Camera-type eye (tissue), 1 donor: Measurements from ENCODE around the gene MNX1. TPM values are rescaled to one million over a fixed set of nuclear protein-coding genes. Genes with fewer than 3 reads are reported as not detected.

ENCODE experiments used
- total RNA-seq: library from RNA; depleted of rRNA; stranded (reverse); fragments of >200 nt; gene quantifications from one replicate; pipeline ENCODE4 v1.2.3, GENCODE V29; 2014

The MNX1 gene
- not detected for total RNA-seq

GRCh38 chr7:157010588-157011332 lies at the start of gene MNX1:
Gene MNX1, minus strand, starts transcription at chr7:157010663. Its CDS starts 313 bp downstream, at chr7:157010350.

Other genes starting within 250 kb of the MNX1 start
- gene LMBR1, start 117.5 kb downstream of the MNX1 start, total RNA-seq, result 120 TPM
- 37.8 TPM for gene NOM1, start 61.0 kb downstream of the MNX1 start, total RNA-seq
- 100 TPM for gene UBE3C, start 128.3 kb upstream of the MNX1 start, total RNA-seq